Stimulated activated CD4-positive, alpha-beta T cell treated with anti-CD3 and anti-CD28 coated beads, Interleukin-4, amount 100 ng/mL, for 1 hour (primary cell): ENCODE results near the gene USP9Y.
A peak's percentile ranks its signal among the peaks of the same experiment; 100 is the strongest.

Source experiments
- DNase-seq: peaks from one replicate; pipeline ENCODE4 v3.0.0-alpha.2; 2020

Gene USP9Y

DNA sequence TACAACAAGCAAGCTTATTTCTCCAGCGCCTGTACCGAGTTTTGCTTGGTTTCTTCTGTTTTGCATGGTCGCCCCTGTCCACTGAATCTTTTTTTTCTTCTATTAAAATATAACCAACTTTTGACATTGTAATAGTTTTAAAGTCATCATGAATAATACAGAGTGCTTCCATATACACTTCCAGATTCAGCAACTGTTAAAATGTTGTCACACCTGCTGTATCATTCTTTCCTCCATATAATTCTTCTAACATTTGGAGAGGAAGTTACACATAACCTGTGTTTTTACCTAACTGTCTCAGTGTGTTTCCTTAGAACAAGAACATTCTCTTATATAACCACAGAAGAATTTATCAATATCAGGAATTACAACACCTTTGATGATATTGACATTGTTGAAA lies 83.5 kb downstream of the USP9Y start:
- no peak for DNase-seq

DNA sequence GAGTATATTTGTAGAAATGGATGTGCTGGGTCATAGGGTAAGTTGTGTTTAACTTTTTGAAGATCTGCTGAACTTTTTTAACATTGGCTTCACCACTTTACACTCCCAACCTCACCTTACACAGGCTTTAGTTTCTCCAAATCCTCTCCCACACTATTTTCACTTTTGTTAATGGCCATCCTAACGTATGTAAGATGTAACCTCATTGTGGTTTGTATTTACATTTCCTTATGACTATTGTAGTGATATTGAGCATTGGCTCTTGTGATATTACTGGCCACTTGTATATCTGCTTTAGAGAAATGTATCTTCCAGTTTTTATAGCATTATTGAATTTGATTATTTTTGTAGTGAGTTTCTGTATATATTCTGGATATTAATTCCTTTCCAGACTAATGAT lies 93.0 kb downstream of the USP9Y start:
- no peak for DNase-seq

DNA sequence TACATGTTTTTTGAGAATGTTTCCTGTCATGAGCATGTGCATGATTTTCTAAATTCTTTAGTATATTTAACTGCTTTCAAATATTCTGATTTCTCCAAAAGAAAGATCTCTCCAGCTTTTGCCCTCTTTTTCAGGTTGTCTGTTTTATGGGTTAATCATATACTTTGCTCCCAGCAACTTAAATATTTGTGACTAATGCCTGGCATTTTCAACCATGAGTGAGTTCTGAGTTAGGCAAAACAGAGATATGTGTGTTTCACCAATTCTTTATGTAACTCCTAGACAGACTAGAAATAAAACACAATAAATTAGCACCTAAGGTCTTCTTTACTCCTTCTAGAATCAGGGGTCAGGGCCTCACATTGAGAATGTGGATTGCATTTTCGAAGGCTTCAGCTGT lies 107.0 kb downstream of the USP9Y start:
- DNase-seq: no peak

- DNase-seq: no peak
Observed at GRCh38 chrY:12809034-12809433, 108.0 kb downstream of the USP9Y start.

GRCh38 chrY:12823408-12823807 lies 122.4 kb downstream of the USP9Y start:
- DNase-seq: no peak

GRCh38 chrY:12826791-12827190 lies 125.8 kb downstream of the USP9Y start:
- no peak for DNase-seq

DNA sequence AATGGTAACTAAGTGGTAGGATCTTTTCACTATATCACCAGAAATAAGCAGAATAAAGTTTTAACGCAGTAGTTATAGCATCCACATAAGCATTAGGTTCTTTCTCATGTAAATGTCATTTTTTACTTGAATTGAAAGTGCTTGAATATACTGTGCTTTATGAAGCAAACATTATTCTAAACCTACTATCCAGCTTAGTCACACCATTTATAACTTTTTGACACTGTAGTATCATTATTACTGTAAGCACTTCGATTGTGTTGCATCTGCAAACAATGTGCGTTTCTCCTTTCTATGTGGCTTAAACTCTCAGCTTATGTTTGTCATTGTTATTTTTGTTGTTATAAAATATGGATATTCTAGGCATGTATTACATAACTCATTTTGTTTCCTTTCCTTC lies 132.3 kb downstream of the USP9Y start:
- DNase-seq: no peak

DNA sequence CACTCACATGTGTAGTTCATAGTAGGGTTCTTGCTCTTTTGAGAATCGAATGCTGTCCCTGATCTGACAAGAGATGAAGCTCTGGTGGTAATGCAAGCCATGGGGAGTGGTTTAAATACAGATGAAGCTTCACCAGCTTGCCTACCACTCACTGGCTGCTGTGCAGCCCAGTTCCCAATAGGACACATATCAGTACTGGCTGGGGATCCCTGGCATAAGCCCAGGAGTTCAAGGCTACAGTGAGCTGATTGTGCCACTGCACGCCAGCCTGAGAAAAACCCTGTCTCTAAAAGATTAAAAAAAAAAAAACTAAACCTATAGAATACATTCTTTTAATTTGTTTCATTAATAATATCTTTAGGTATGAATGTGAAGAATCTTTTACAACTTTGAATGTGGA lies 136.5 kb downstream of the USP9Y start:
- DNase-seq: no peak

DNA sequence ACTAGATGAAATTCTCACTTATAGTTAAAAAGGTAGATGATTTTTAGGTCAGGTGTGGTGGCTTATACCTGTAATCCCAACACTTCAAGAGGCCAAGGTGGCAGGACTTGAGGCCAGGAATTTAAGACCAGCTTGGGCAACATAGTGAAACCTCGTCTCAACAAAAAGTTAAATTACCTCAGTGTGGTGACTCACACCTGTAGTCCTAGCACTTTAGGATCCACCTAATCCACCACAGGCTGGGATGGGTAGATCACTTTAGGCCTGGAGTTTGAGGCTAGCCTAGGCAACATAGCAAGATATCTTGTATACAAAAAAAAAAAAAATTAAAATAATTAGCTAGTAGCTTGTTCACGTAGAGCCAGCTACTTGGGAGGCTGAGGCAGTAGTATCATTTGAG lies 140.3 kb downstream of the USP9Y start:
- DNase-seq: no peak

DNA sequence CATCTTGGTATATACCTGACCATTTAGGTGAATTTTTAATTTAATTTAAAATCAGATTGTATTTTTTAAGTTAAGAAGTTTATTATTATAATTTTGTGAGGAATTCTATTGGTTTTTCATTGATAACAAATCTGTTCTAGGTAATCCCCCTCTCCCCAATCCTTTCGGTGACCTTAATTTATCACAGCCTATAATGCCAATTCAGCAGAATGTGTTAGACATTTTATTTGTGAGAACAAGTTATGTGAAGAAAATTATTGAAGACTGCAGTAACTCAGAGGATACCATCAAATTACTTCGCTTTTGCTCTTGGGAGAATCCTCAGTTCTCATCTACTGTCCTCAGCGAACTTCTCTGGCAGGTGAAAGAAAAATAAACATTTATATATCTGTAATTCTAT lies 145.8 kb downstream of the USP9Y start:
- DNase-seq: no peak

GRCh38 chrY:12855791-12856275 lies 154.8 kb downstream of the USP9Y start:
- no peak for DNase-seq

DNA sequence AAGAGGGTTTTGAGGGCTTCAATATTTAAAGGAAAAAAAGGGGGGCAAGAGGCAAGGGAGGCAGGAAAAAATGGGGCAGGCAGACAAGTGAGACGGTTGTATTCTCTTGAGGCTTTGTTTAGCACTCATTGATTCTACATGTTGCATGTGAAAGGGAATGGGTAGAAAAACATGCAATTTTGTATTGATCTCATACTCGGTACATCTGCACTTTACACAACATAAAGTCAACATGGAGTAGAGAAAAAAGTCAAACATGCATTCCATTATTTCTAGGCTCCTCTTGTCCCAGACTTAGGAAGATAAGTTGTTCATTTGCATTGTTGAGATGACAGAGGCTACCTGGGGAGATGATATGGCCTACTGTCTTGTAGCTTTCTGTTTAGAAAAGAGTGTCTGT lies 166.9 kb downstream of the USP9Y start:
- DNase-seq: no peak

DNA sequence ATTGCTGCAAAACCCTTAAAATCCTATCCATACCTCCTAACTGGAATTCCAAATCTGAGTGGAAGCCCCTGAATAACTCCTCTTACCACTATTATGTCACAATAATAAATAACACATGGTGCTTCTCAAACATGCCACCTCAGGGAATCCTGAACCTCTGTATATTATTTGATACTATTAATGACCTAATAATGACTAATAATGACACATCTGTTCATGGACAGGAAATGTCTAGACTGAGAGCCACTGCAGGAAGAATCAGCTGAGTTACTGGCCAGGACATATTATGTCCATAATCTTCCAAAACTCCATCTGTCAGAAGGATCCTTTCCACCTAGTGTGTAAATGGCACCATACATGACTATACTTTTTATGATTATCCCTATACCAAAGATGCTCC lies 195.9 kb downstream of the USP9Y start:
- no peak for DNase-seq

GRCh38 chrY:12898604-12899003 lies 197.6 kb downstream of the USP9Y start:
- no peak for DNase-seq

DNA sequence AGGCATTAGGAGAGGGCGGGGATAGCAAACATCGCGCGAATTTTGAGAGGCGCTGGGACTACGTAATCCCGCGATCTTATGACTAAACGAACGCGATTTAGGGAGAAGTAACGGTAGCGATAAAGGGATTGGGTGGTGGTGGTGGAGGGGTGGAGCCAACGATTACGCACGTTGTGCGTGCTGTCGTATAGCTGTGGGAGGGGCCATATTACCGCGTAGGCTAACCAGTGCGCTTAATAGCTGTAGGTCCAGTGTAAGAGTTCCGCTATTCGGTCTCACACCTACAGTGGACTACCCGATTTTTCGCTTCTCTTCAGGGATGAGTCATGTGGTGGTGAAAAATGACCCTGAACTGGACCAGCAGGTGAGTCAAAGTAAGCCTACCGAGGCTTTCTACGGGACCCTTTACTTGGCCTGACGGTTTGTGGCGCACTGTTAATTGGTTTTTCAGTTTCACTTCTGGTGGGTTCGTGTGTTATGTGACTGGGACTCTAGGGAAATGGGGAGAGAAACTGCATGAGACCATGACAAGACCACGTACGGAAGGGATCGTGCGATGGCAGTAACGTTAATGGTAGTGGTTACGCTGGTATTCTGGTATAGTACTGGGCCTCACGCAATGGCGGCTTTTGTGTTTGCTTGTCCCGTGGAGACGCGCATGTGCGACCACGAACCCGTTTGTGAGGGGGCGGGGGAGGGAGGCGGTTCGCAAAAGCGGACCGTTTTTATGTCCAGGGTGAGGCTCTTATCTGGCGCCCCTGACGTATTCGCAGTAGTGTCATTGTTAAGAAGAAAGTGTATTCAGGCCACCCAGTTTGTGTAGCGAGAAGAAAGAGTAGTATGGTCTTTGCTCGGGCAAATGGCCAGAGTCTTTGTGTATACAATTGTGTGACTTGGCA lies 203.8 kb downstream of the USP9Y start, which contains the start of gene DDX3Y:
TSS of gene DDX3Y (plus strand) at position 251 of the 899 bp plus-strand sequence. CDS start at position 320, 69 bp downstream.
- DNase-seq: peak; percentile 74

DNA sequence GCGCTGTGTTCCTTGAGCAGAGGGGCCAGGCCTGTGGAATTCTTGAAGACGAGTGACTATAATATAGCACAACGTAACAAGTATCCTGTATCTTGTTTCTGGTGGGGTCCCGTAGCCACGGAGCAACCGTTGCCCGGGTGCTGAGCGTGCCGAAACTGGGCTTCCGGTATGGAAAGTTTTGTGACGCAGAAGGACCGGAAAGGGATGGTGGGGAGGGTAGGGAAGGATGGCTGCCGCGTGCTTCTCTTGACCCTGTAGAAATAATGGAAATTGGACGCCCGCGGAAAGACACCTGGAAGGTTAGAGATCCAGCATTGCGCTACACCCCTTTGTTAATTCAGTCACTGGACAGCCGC lies 204.5 kb downstream of the USP9Y start:
- peak; percentile 58 for DNase-seq

DNA sequence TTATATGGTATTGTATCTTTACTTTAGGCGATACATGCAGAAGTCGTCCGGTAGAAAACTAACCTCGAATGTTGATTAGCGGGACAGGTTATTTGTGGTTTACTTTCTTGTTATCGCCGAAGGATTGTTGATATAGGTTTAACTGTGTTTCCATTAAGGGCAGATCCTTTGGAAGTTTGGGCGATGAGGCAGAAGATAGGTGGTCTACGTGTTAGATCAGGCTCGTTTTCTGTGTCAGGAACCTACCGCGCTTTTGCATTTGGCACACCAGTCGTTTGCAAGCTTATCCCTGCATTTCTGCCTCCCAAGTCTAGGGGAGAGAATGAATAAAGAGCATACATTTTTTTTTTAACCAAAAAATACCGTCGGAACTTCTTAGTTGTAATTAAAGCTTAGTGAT lies 204.9 kb downstream of the USP9Y start:
- no peak for DNase-seq
